ENCODE data around the gene EXOSC6. TPM values are rescaled to one million over a fixed set of nuclear protein-coding genes. Genes with fewer than 3 reads are reported as not detected.

Gene EXOSC6
- total RNA-seq, 2 donors from 2014 or later: 16.1 to 39.3 TPM

- Histone ChIP-seq H3K27ac (no peak overlapping the region), H3K27me3 (replicated peaks; ENCODE audit: insufficient read depth) (no peaks in the 10 kb centered on the region), H3K36me3 (peaks cover 90% of the 10 kb centered on the region), H3K4me3 (no peak overlapping the region), H3K9me3 (no peaks in the 10 kb centered on the region), H3K4me1 (ENCODE audit: control insufficient read depth in 1 of 2, low read depth in 2 of 2) (no peaks in the 10 kb centered on the region)
- TF ChIP-seq CTCF (IDR thresholded peaks at IDR 0.05): no peak
- ATAC-seq (ENCODE audit: insufficient number of reproducible peaks, low FRiP score, low read depth) (no peak), DNase-seq (ENCODE audit: low spot score) (no peak)
Measured at GRCh38 chr16:70258946-70259345, 7.2 kb upstream of the EXOSC6 start.

GRCh38 chr16:70258065-70258464 is 6.3 kb upstream of the EXOSC6 start:
- Histone ChIP-seq H3K4me3 (no peak overlapping the region), H3K36me3 (peaks cover 88% of the 10 kb centered on the region), H3K9me3 (no peaks in the 10 kb centered on the region), H3K27ac (no peak overlapping the region), H3K27me3 (replicated peaks; ENCODE audit: insufficient read depth) (no peaks in the 10 kb centered on the region), H3K4me1 (ENCODE audit: control insufficient read depth in 1 of 2, low read depth in 2 of 2) (no peaks in the 10 kb centered on the region)
- DNase-seq (ENCODE audit: low spot score) (no peak), ATAC-seq (ENCODE audit: insufficient number of reproducible peaks, low FRiP score, low read depth) (no peak)
- no peak for TF ChIP-seq CTCF (IDR thresholded peaks at IDR 0.05)

GRCh38 chr16:70257391-70257790 is 5.7 kb upstream of the EXOSC6 start:
- Histone ChIP-seq H3K27ac (no peak overlapping the region), H3K4me3 (no peak overlapping the region), H3K36me3 (peaks cover 82% of the 10 kb centered on the region), H3K4me1 (ENCODE audit: control insufficient read depth in 1 of 2, low read depth in 2 of 2) (no peaks in the 10 kb centered on the region), H3K27me3 (replicated peaks; ENCODE audit: insufficient read depth) (no peaks in the 10 kb centered on the region), H3K9me3 (no peaks in the 10 kb centered on the region)
- no peak for TF ChIP-seq CTCF (IDR thresholded peaks at IDR 0.05)
- DNase-seq (ENCODE audit: low spot score): no peak
- ATAC-seq (ENCODE audit: insufficient number of reproducible peaks, low FRiP score, low read depth): no peak

- H3K36me3 ChIP-seq: peaks cover 69% of the 10 kb centered on the region
- H3K27ac ChIP-seq: no peak overlapping the region
- no peak for DNase-seq (ENCODE audit: low spot score)
- H3K4me1 ChIP-seq (ENCODE audit: control insufficient read depth in 1 of 2, low read depth in 2 of 2): peaks cover 3 to 4% of the 10 kb centered on the region in 2 donors
- no peak for ATAC-seq (ENCODE audit: insufficient number of reproducible peaks, low FRiP score, low read depth)
- TF ChIP-seq CTCF (IDR thresholded peaks at IDR 0.05): no peak
- no peaks in the 10 kb centered on the region for H3K9me3 ChIP-seq
- no peak overlapping the region for H3K4me3 ChIP-seq
- no peaks in the 10 kb centered on the region for H3K27me3 ChIP-seq (replicated peaks; ENCODE audit: insufficient read depth)
Measured at GRCh38 chr16:70255574-70255973, 3.8 kb upstream of the EXOSC6 start.

- DNase-seq (ENCODE audit: low spot score) (no peak), ATAC-seq (ENCODE audit: insufficient number of reproducible peaks, low FRiP score, low read depth) (no peak)
- H3K27ac ChIP-seq: no peak overlapping the region
- peaks cover 63% of the 10 kb centered on the region for H3K36me3 ChIP-seq
- no peaks in the 10 kb centered on the region for H3K27me3 ChIP-seq (replicated peaks; ENCODE audit: insufficient read depth)
- peaks cover 9 to 10% of the 10 kb centered on the region in 2 donors for H3K4me1 ChIP-seq (ENCODE audit: control insufficient read depth in 1 of 2, low read depth in 2 of 2)
- no peak for TF ChIP-seq CTCF (IDR thresholded peaks at IDR 0.05)
- H3K4me3 ChIP-seq: no peak overlapping the region
- no peaks in the 10 kb centered on the region for H3K9me3 ChIP-seq
Measured at GRCh38 chr16:70254965-70255286, 3.2 kb upstream of the EXOSC6 start.

All from thoracic aorta (tissue), 2 donors.